Measurements from ENCODE around the gene PPIA. TPM values are rescaled to one million over a fixed set of nuclear protein-coding genes. Genes with fewer than 3 reads are reported as not detected.
A peak's percentile ranks its signal among the peaks of the same experiment; 100 is the strongest.

The PPIA gene
- polyA plus RNA-seq, 1 of the 3 experiments (the other 2 are of a cell fraction): 6,267 TPM

DNA sequence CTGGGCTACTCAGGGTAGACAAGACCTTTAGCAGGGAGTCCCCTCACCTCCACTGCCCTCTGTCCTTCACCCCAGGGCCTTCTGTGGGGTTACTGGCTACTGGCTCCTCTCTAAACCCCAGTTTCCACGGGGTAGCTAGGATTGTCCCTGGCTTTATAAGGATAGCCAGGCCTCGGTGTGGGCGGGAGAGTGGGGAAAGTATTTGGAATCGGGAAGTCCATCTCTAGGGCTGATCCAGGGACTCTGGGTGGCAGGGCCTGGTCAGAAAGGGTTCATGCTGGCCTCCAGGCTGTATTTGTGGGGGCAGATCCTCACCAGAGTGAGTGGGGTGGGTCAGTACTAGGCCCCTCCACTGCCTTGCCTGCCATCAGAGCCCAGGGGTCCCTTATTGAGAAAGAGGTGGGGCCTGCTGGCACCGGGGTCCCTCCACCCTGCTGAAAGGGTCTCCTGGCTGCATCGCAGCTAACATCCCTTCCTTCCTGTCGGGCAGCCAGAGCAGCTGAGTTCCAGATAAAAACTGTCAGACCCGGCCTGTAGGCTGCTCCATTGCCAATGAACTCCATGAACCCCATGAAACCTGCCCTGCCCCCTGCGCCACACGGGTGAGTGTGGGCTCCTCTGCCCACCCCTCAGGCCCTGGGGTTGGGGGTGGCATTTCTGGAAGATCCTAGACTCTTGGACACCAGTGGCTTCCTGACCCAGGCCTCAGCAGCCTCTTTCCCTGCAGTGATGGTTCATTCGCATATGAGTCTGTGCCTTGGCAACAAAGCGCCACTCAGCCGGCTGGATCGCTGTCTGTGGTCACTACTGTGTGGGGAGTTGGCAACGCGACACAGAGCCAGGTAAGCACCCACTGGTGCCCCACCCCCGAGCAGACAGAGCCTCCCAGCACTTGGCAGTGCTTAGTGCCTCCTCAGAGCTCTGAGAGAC is 40.5 kb upstream of the PPIA start:
- no peaks in the 10 kb centered on the region for H3K27me3 ChIP-seq (ENCODE audit: insufficient read depth)
- CTCF ChIA-PET: interaction anchor here (1.1 kb wide), 1 partner anchor 381 kb away, joined by 3 read pairs; no protein-coding TSS in a partner anchor
- peak overlapping the region in 1 of 2 experiments; percentile 13; a peak in 1 of 4 replicates for H3K27ac ChIP-seq (ENCODE audit: low read depth in 2 of 2, low read length in 1 of 2)
- DNase-seq: no peak
- POLR2A ChIA-PET: interaction anchor here (1.1 kb wide), 1 partner anchor 174 kb away, joined by 3 read pairs; the partner anchor contains the start of gene TMED4
- no peak overlapping the region for H3K9ac ChIP-seq
- H3K4me2 ChIP-seq: no peak overlapping the region
- peaks cover 0 to 29% of the 10 kb centered on the region in 2 experiments; a peak in 2 of 4 replicates for H3K4me1 ChIP-seq (ENCODE audit: control insufficient read depth in 1 of 2, insufficient read depth in 2 of 2, low read depth in 1 of 2, low read length in 1 of 2)
- peaks cover 37 to 38% of the 10 kb centered on the region in 2 experiments for H3K36me3 ChIP-seq (replicated peaks in 1 of 2; ENCODE audit: control insufficient read depth in 1 of 2, insufficient read depth in 2 of 2, low read length in 1 of 2)
- H3F3A ChIP-seq (replicated peaks; ENCODE audit: insufficient read depth): no peaks in the 10 kb centered on the region
- TF ChIP-seq FOSL2 (IDR thresholded peaks at IDR 0.05; ENCODE audit: borderline replicate concordance, low read depth): no peak
- TF ChIP-seq POLR2AphosphoS5 (IDR thresholded peaks at IDR 0.05; ENCODE audit: low read depth, low read length): no peak
- no peak for TF ChIP-seq TEAD4 (IDR thresholded peaks at IDR 0.05; ENCODE audit: borderline replicate concordance, insufficient read depth)
- TF ChIP-seq SIN3A (IDR thresholded peaks at IDR 0.05; ENCODE audit: borderline replicate concordance, low read depth, low read length): no peak
- no peak for TF ChIP-seq EZH2phosphoT487 (IDR thresholded peaks at IDR 0.05; ENCODE audit: borderline replicate concordance, low read depth)
- H3K9me2 ChIP-seq: no peaks in the 10 kb centered on the region
- H2AFZ ChIP-seq (ENCODE audit: low read depth): no peak overlapping the region
- WGBS (ENCODE audit: low lambda C conversion rate): 85% methylated on average over 13 of the region's 17 CpGs
- peaks cover 23% of the 10 kb centered on the region for H4K20me1 ChIP-seq (ENCODE audit: insufficient read depth)
- no peaks in the 10 kb centered on the region for H3K9me3 ChIP-seq
- no peak overlapping the region for H3K4me3 ChIP-seq (ENCODE audit: low read depth in 2 of 2, low read length in 1 of 2)
- peaks cover 48% of the 10 kb centered on the region for H3K79me2 ChIP-seq (ENCODE audit: insufficient read depth)

DNA sequence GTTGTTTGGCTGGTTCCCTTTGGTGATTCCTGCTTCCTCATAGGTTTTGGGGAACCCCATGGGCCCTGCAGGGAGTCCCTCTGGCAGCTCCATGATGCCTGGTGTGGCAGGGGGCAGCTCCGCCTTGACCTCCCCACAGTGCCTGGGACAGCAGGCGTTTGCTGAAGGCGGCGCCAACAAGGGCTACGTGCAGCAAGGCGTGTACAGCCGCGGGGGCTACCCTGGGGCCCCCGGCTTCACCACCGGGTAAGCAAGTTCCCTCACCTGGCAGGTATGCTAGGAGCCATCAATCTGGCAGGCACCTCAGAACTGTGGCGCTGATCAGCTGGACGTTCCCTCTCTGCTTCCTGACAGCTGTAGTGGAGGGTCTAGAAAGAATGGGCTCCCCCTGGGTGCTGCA is 39.6 kb upstream of the PPIA start:
- Histone ChIP-seq H3K27me3 (ENCODE audit: insufficient read depth) (no peaks in the 10 kb centered on the region), H3K36me3 (replicated peaks in 1 of 2; ENCODE audit: control insufficient read depth in 1 of 2, insufficient read depth in 2 of 2, low read length in 1 of 2) (peaks cover 38 to 43% of the 10 kb centered on the region in 2 experiments), H3K9me3 (no peaks in the 10 kb centered on the region), H3K4me1 (ENCODE audit: control insufficient read depth in 1 of 2, insufficient read depth in 2 of 2, low read depth in 1 of 2, low read length in 1 of 2) (peaks cover 0 to 25% of the 10 kb centered on the region in 2 experiments; a peak in 1 of 4 replicates), H2AFZ (ENCODE audit: low read depth) (no peak overlapping the region), H3K4me2 (no peak overlapping the region), H3K9ac (no peak overlapping the region), H3K9me2 (no peaks in the 10 kb centered on the region), H3K4me3 (ENCODE audit: low read depth in 2 of 2, low read length in 1 of 2) (no peak overlapping the region), H3K79me2 (ENCODE audit: insufficient read depth) (peaks cover 38% of the 10 kb centered on the region), H3F3A (replicated peaks; ENCODE audit: insufficient read depth) (no peaks in the 10 kb centered on the region), H4K20me1 (ENCODE audit: insufficient read depth) (peaks cover 15% of the 10 kb centered on the region; the same call in 1 of the 2 replicates), H3K27ac (ENCODE audit: low read depth in 2 of 2, low read length in 1 of 2) (no peak overlapping the region)
- DNase-seq: no peak
- ChIA-PET CTCF (no interaction called here), POLR2A (no interaction called here)
- 85% methylated on average over 5 of the region's 12 CpGs for WGBS (ENCODE audit: low lambda C conversion rate)
- TF ChIP-seq, protein P1, sequence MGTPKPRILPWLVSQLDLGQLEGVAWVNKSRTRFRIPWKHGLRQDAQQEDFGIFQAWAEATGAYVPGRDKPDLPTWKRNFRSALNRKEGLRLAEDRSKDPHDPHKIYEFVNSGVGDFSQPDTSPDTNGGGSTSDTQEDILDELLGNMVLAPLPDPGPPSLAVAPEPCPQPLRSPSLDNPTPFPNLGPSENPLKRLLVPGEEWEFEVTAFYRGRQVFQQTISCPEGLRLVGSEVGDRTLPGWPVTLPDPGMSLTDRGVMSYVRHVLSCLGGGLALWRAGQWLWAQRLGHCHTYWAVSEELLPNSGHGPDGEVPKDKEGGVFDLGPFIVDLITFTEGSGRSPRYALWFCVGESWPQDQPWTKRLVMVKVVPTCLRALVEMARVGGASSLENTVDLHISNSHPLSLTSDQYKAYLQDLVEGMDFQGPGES (IDR thresholded peaks at IDR 0.05; ENCODE audit: low read depth, low read length): no peak
- no peak for TF ChIP-seq FOXJ3 (CRISPR knock-in tag; IDR thresholded peaks at IDR 0.05)
- no peak for TF ChIP-seq JUND (IDR thresholded peaks at IDR 0.05)
- TF ChIP-seq MXI1 (IDR thresholded peaks at IDR 0.05; ENCODE audit: low read depth, low read length): no peak
- TF ChIP-seq EP300 (IDR thresholded peaks at IDR 0.05; ENCODE audit: borderline replicate concordance in 1 of 2, low read depth in 1 of 2, low read length in 1 of 2): no peak
- no peak for TF ChIP-seq TCF12 (IDR thresholded peaks at IDR 0.05)
- TF ChIP-seq, protein P2, sequence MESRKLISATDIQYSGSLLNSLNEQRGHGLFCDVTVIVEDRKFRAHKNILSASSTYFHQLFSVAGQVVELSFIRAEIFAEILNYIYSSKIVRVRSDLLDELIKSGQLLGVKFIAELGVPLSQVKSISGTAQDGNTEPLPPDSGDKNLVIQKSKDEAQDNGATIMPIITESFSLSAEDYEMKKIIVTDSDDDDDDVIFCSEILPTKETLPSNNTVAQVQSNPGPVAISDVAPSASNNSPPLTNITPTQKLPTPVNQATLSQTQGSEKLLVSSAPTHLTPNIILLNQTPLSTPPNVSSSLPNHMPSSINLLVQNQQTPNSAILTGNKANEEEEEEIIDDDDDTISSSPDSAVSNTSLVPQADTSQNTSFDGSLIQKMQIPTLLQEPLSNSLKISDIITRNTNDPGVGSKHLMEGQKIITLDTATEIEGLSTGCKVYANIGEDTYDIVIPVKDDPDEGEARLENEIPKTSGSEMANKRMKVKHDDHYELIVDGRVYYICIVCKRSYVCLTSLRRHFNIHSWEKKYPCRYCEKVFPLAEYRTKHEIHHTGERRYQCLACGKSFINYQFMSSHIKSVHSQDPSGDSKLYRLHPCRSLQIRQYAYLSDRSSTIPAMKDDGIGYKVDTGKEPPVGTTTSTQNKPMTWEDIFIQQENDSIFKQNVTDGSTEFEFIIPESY (IDR thresholded peaks at IDR 0.05; ENCODE audit: borderline replicate concordance, low read depth): no peak
- TF ChIP-seq, protein P3, sequence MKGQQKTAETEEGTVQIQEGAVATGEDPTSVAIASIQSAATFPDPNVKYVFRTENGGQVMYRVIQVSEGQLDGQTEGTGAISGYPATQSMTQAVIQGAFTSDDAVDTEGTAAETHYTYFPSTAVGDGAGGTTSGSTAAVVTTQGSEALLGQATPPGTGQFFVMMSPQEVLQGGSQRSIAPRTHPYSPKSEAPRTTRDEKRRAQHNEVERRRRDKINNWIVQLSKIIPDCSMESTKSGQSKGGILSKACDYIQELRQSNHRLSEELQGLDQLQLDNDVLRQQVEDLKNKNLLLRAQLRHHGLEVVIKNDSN (IDR thresholded peaks at IDR 0.05; ENCODE audit: borderline replicate concordance, low read depth): no peak
- no peak for TF ChIP-seq CHD2 (IDR thresholded peaks at IDR 0.05; ENCODE audit: low read length, partially characterized antibody)
- no peak for TF ChIP-seq GATA2 (CRISPR knock-in tag; IDR thresholded peaks at IDR 0.05)
- TF ChIP-seq, protein P4, sequence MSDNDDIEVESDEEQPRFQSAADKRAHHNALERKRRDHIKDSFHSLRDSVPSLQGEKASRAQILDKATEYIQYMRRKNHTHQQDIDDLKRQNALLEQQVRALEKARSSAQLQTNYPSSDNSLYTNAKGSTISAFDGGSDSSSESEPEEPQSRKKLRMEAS (IDR thresholded peaks at IDR 0.05; ENCODE audit: low read depth): no peak
- no peak for TF ChIP-seq NFIC (IDR thresholded peaks at IDR 0.05; ENCODE audit: borderline replicate concordance)
- TF ChIP-seq, protein P5, sequence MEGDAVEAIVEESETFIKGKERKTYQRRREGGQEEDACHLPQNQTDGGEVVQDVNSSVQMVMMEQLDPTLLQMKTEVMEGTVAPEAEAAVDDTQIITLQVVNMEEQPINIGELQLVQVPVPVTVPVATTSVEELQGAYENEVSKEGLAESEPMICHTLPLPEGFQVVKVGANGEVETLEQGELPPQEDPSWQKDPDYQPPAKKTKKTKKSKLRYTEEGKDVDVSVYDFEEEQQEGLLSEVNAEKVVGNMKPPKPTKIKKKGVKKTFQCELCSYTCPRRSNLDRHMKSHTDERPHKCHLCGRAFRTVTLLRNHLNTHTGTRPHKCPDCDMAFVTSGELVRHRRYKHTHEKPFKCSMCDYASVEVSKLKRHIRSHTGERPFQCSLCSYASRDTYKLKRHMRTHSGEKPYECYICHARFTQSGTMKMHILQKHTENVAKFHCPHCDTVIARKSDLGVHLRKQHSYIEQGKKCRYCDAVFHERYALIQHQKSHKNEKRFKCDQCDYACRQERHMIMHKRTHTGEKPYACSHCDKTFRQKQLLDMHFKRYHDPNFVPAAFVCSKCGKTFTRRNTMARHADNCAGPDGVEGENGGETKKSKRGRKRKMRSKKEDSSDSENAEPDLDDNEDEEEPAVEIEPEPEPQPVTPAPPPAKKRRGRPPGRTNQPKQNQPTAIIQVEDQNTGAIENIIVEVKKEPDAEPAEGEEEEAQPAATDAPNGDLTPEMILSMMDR (IDR thresholded peaks at IDR 0.05): no peak
